Heart left ventricle (tissue), 13 donors: ENCODE measurements around the gene BBS4.

Experiments
- CTCF ChIP-seq, 12 donors: fragments of 200-600 bp; sonication (generic) in 4 of 12; IDR thresholded peaks; one replicate each; pipeline versions ENCODE4 v1.5.0 to v1.8.0; 2018 to 2022; ENCODE audit warnings: antibody characterized with exemption in 12 of 12, mild to moderate bottlenecking in 5 of 12
- POLR2A ChIP-seq, 2 donors: fragments of 450-650 bp; IDR thresholded peaks; one replicate each; pipeline ENCODE4 v1.6.1; 2017; ENCODE audit warnings: antibody characterized with exemption in 2 of 2, mild to moderate bottlenecking in 2 of 2, moderate library complexity in 2 of 2
- donor health status: ischemic (EF 13 %, LVEDD 7.1; RV severe dilation, severe dysfunction).
- donor health status: DM: no; HTN: yes; CAD: no.
- donor health status: DM: no; HTN: no; CAD: no.
- donor health status: ischemic (EF 25% LVEDD 6.9; RV normal size, moderate dysfunction).
- donor health status: ischemic (EF 25% LVEDD 5.7; RV mildly dilated, moderate dysfunction).
- donor health status: ischemic (EF 35%, LVEDD 5.7; RV mildly dilated, moderate dysfunction).
- donor health status: nonischemic (EF 11% LVEDD 7.7; RV severe dilation, severe dysfunction).
- donor health status: DM: yes; HTN: yes; CAD: no.
- donor health status: PGD.
- donor health status: ischemic (EF 29% LVEDD 5.4; RV normal size, mild dysfunction).
- donor health status: nonischemic (EF 23%, LVEDD 6.1; RV moderate dilation, normal function).

- TF ChIP-seq CTCF (IDR thresholded peaks at IDR 0.05), result no peak
- no peak for TF ChIP-seq POLR2A (IDR thresholded peaks at IDR 0.05)
These were observed 92.8 kb downstream of the BBS4 start for GRCh38 chr15:72778796-72779195.
